ENCODE measurements around the gene DEPP1. TPM values are rescaled to one million over a fixed set of nuclear protein-coding genes. Genes with fewer than 3 reads are reported as not detected.

Gene DEPP1
- total and polyA plus RNA-seq, 2 experiments from 2014 or later, result 0.37 to 1.3 TPM

- no peak for TF ChIP-seq ZNF462 (CRISPR knock-in tag; IDR thresholded peaks at IDR 0.05)
- TF ChIP-seq ETS1 (IDR thresholded peaks at IDR 0.05), result no peak
- no peak for TF ChIP-seq EZH2phosphoT487 (IDR thresholded peaks at IDR 0.05; ENCODE audit: unreplicated experiment)
- no peak for TF ChIP-seq NANOG (IDR thresholded peaks at IDR 0.05; ENCODE audit: borderline replicate concordance)
- no peak for TF ChIP-seq ZNF114 (CRISPR knock-in tag; IDR thresholded peaks at IDR 0.05)
- no peak for TF ChIP-seq POLR2AphosphoS5 (IDR thresholded peaks at IDR 0.05; ENCODE audit: low read depth)
Measured at GRCh38 chr10:44933451-44934321, 44.9 kb downstream of the DEPP1 start (continued).
